HFF-Myc (cell line): ENCODE measurements around the gene OR2C3.
"Not testable (repeated sequence)": the region's sequence is repeated elsewhere in the genome, so short reads cannot be mapped to it uniquely, and the experiment has no call there.

ENCODE experiments used
- DNase-seq: peaks from one replicate; pipeline ENCODE4 v3.0.0-alpha.2; 2011; ENCODE audit warnings: low read depth; ENCODE audit errors: extremely low read depth
- H3K4me3 ChIP-seq: replicated peaks from 2 replicates; pipeline ENCODE4 v1.5.1; 2011; ENCODE audit warnings: low read depth, mild to moderate bottlenecking, control low read depth, low read length
- CTCF ChIP-seq: IDR thresholded peaks from 2 replicates; pipeline ENCODE4 v1.5.1; 2012; ENCODE audit warnings: mild to moderate bottlenecking, low read depth, low read length, control low read depth; ENCODE audit errors: missing control alignments

The OR2C3 gene

GRCh38 chr1:247528812-247529474, 7.3 kb downstream of the OR2C3 start:
- no peak for DNase-seq
- no peak for TF ChIP-seq CTCF
- H3K4me3 ChIP-seq: no peak overlapping the region

- not testable (repeated sequence) for DNase-seq, H3K4me3 ChIP-seq
These were observed 14.4 kb downstream of the OR2C3 start for GRCh38 chr1:247521886-247522285.

- no peak for DNase-seq
- H3K4me3 ChIP-seq: no peak overlapping the region
- TF ChIP-seq CTCF: no peak
These were observed 17.7 kb downstream of the OR2C3 start for GRCh38 chr1:247518613-247518891.

- H3K4me3 ChIP-seq: no peak overlapping the region
- no peak for DNase-seq
- no peak for TF ChIP-seq CTCF
These were observed 18.2 kb downstream of the OR2C3 start for GRCh38 chr1:247517795-247518612.

- H3K4me3 ChIP-seq: no peak overlapping the region
- TF ChIP-seq CTCF: no peak
- no peak for DNase-seq
These were observed 29.4 kb downstream of the OR2C3 start for GRCh38 chr1:247506831-247507230.

- no peak for TF ChIP-seq CTCF
- DNase-seq: no peak
- H3K4me3 ChIP-seq: no peak overlapping the region
These were observed 35.4 kb downstream of the OR2C3 start for GRCh38 chr1:247500865-247501264.

GRCh38 chr1:247496581-247497285, 39.5 kb downstream of the OR2C3 start:
- no peak for DNase-seq
- no peak overlapping the region for H3K4me3 ChIP-seq
- TF ChIP-seq CTCF: no peak
